Measurements from ENCODE around the gene F13A1. TPM values are rescaled to one million over a fixed set of nuclear protein-coding genes. Genes with fewer than 3 reads are reported as not detected.
A peak's percentile ranks its signal among the peaks of the same experiment; 100 is the strongest.

The F13A1 gene
- total RNA-seq, 4 donors from 2014 or later = 94.2 to 147 (median 113) TPM

- Histone ChIP-seq H3K9me3 (no peaks in the 10 kb centered on the region), H3K27ac (no peak overlapping the region), H3K4me1 (peaks cover 0 to 10% (median 0%) of the 10 kb centered on the region in 4 donors), H3K4me3 (no peak overlapping the region), H3K36me3 (no peaks in the 10 kb centered on the region), H3K27me3 (no peaks in the 10 kb centered on the region)
- no peak for DNase-seq (ENCODE audit: low spot score in 2 of 2)
- no peak for TF ChIP-seq EP300 (IDR thresholded peaks at IDR 0.05)
- no peak for TF ChIP-seq POLR2A (IDR thresholded peaks at IDR 0.05)
- no peak for TF ChIP-seq CTCF (IDR thresholded peaks at IDR 0.05)
- 60 to 64% methylated on average over 6 of the region's 6 CpGs for WGBS, 2 donors
These were observed 31.1 kb upstream of the F13A1 start for GRCh38 chr6:6351511-6352025.

- 91% methylated on average over 4 of the region's 4 CpGs for WGBS, 2 donors
- H3K36me3 ChIP-seq = no peaks in the 10 kb centered on the region
- no peak overlapping the region for H3K27ac ChIP-seq
- H3K9me3 ChIP-seq = no peaks in the 10 kb centered on the region
- H3K4me3 ChIP-seq = no peak overlapping the region
- H3K4me1 ChIP-seq = peaks cover 0 to 12% (median 0%) of the 10 kb centered on the region in 4 donors
- no peaks in the 10 kb centered on the region for H3K27me3 ChIP-seq
- DNase-seq (ENCODE audit: low spot score in 2 of 2) = no peak
- TF ChIP-seq POLR2A (IDR thresholded peaks at IDR 0.05) (no peak), CTCF (IDR thresholded peaks at IDR 0.05) (no peak), EP300 (IDR thresholded peaks at IDR 0.05) (no peak)
These were observed 30.2 kb upstream of the F13A1 start for GRCh38 chr6:6350696-6351095.

GRCh38 chr6:6348256-6348655, 27.8 kb upstream of the F13A1 start:
- no peak for TF ChIP-seq EP300 (IDR thresholded peaks at IDR 0.05)
- no peak for TF ChIP-seq CTCF (IDR thresholded peaks at IDR 0.05)
- no peaks in the 10 kb centered on the region for H3K36me3 ChIP-seq
- H3K9me3 ChIP-seq = no peaks in the 10 kb centered on the region
- H3K27ac ChIP-seq = no peak overlapping the region
- peaks cover 0 to 12% (median 0%) of the 10 kb centered on the region in 4 donors for H3K4me1 ChIP-seq
- no peak for DNase-seq (ENCODE audit: low spot score in 2 of 2)
- WGBS, 2 donors = 78 to 95% methylated on average over 5 of the region's 5 CpGs
- no peaks in the 10 kb centered on the region for H3K27me3 ChIP-seq
- no peak overlapping the region for H3K4me3 ChIP-seq

- TF ChIP-seq POLR2A (IDR thresholded peaks at IDR 0.05) (no peak), EP300 (IDR thresholded peaks at IDR 0.05) (peak in 1 of 2 donors; percentile 28), CTCF (IDR thresholded peaks at IDR 0.05) (no peak)
- DNase-seq (ENCODE audit: low spot score in 2 of 2) = no peak
- 25 to 48% methylated on average over 3 of the region's 3 CpGs for WGBS, 2 donors
- Histone ChIP-seq H3K9me3 (no peaks in the 10 kb centered on the region), H3K4me3 (no peak overlapping the region), H3K27ac (peak overlapping the region in 1 of 4 donors; percentile 34), H3K36me3 (no peaks in the 10 kb centered on the region), H3K4me1 (peaks cover 0 to 12% (median 0%) of the 10 kb centered on the region in 4 donors), H3K27me3 (no peaks in the 10 kb centered on the region)
These were observed 26.1 kb upstream of the F13A1 start for GRCh38 chr6:6346427-6347023.

- H3K4me3 ChIP-seq = no peak overlapping the region
- TF ChIP-seq EP300 (IDR thresholded peaks at IDR 0.05) (no peak), CTCF (IDR thresholded peaks at IDR 0.05) (no peak), POLR2A (IDR thresholded peaks at IDR 0.05) (no peak)
- WGBS, 2 donors = 66 to 75% methylated on average over 1 of the region's 1 CpG
These were observed 13.0 kb upstream of the F13A1 start for GRCh38 chr6:6333501-6333900.

More at GRCh38 chr6:6333501-6333900, 13.0 kb upstream of the F13A1 start:
- Histone ChIP-seq H3K36me3 (no peaks in the 10 kb centered on the region), H3K27ac (no peak overlapping the region), H3K9me3 (peaks cover 0 to 3% (median 0%) of the 10 kb centered on the region in 4 donors), H3K27me3 (no peaks in the 10 kb centered on the region), H3K4me1 (peaks cover 0 to 23% (median 0%) of the 10 kb centered on the region in 4 donors)
- no peak for DNase-seq (ENCODE audit: low spot score in 2 of 2)
